Activated CD8-positive, alpha-beta T cell treated with anti-CD3 and anti-CD28 coated beads for 36 hours (primary cell): Measurements from ENCODE around the gene POLR3B. TPM values are rescaled to one million over a fixed set of nuclear protein-coding genes. Genes with fewer than 3 reads are reported as not detected.

Experiments
- ATAC-seq: fragments of 200-7000 bp; cut with Tn5 transposase; one replicate; pipeline ENCODE4 v1.10.0; 2021; ENCODE audit warnings: mild to moderate bottlenecking, moderate library complexity
- CTCF ChIA-PET: fragments of 350-600 bp; sonication (Branson Sonifier 250); formaldehyde crosslinking; loops from one replicate; lab custom pipeline; 2021; ENCODE audit warnings: antibody characterized with exemption; lab: Charles Lee
- POLR2A ChIA-PET: fragments of 350-600 bp; sonication (Branson Sonifier 250); formaldehyde crosslinking; loops from one replicate; lab custom pipeline; 2021; ENCODE audit warnings: antibody characterized with exemption; lab: Charles Lee
- DNase-seq: peaks from one replicate; pipeline ENCODE4 v3.0.0-alpha.2; 2020
- H3K27ac Mint-ChIP-seq: one replicate; pipeline ENCODE4 v1.8.0; 2021; ENCODE audit warnings: mild to moderate bottlenecking, mixed read lengths
- H3K27me3 Mint-ChIP-seq: one replicate; pipeline ENCODE4 v1.8.0; 2021; ENCODE audit warnings: mixed read lengths
- H3K36me3 Mint-ChIP-seq: one replicate; pipeline ENCODE4 v1.8.0; 2021; ENCODE audit warnings: low read depth, mixed read lengths
- H3K4me1 Mint-ChIP-seq: one replicate; pipeline ENCODE4 v1.8.0; 2021; ENCODE audit warnings: low read depth, mixed read lengths
- H3K4me3 Mint-ChIP-seq: one replicate; pipeline ENCODE4 v1.8.0; 2021; ENCODE audit warnings: mild to moderate bottlenecking, moderate library complexity, mixed read lengths
- H3K9me3 Mint-ChIP-seq: one replicate; pipeline ENCODE4 v1.8.0; 2021; ENCODE audit warnings: mixed read lengths
- CTCF ChIP-seq: fragments of 200-600 bp; IDR thresholded peaks from one replicate; pipeline ENCODE4 v1.8.0; 2022; ENCODE audit warnings: antibody characterized with exemption, mild to moderate bottlenecking
- intact Hi-C: fragments of 100-400 bp; cut with micrococcal nuclease; formaldehyde crosslinking; loops from one replicate; pipeline ENCODE4 v1.10.0; 2022
- total RNA-seq, 2 experiments: library from RNA; stranded (reverse); gene quantifications; one replicate each; pipeline ENCODE4 v1.2.3, GENCODE V29; 2021

The POLR3B gene
- total RNA-seq, 2 experiments from 2014 or later, result 8.3 to 9.5 TPM

DNA sequence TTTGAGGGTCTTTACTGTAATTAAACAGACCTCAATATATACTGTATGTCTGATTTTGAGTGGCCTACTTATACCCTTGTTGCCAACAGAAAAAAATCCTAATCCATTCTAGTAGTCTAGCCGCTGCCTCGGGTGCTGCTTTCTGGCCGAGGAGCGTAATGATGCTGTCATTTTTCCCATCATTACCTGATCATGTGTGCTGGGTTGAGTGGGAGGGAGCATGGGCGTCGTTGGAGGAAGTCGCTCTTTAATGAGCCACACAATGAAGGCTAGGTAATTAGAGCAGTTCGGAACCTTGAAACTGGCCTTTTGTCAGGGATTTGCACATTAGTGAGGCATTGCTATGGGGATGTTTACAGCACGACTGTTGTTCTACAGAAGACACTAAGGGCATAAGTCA lies 149.1 kb downstream of the POLR3B start:
- Mint-ChIP-seq H3K27me3 (no peaks in the 10 kb centered on the region), H3K4me1 (no peaks in the 10 kb centered on the region), H3K36me3 (peaks cover 22% of the 10 kb centered on the region), H3K27ac (no peak overlapping the region), H3K4me3 (no peak overlapping the region), H3K9me3 (no peaks in the 10 kb centered on the region)
- ChIA-PET CTCF (no interaction called here), POLR2A (no interaction called here)
- ATAC-seq (no peak), DNase-seq (no peak)
- intact Hi-C loops, result no loop called here
- TF ChIP-seq CTCF, result no peak

- no peak for DNase-seq
- Mint-ChIP-seq H3K27me3 (no peaks in the 10 kb centered on the region), H3K4me1 (no peaks in the 10 kb centered on the region), H3K4me3 (no peak overlapping the region), H3K36me3 (peaks cover 22% of the 10 kb centered on the region), H3K27ac (no peak overlapping the region), H3K9me3 (peaks cover 2% of the 10 kb centered on the region)
- intact Hi-C loops, result no loop called here
- ATAC-seq, result no peak
- ChIA-PET POLR2A (no interaction called here), CTCF (no interaction called here)
- no peak for TF ChIP-seq CTCF
Measured at GRCh38 chr12:106508966-106509365, 151.4 kb downstream of the POLR3B start.

DNA sequence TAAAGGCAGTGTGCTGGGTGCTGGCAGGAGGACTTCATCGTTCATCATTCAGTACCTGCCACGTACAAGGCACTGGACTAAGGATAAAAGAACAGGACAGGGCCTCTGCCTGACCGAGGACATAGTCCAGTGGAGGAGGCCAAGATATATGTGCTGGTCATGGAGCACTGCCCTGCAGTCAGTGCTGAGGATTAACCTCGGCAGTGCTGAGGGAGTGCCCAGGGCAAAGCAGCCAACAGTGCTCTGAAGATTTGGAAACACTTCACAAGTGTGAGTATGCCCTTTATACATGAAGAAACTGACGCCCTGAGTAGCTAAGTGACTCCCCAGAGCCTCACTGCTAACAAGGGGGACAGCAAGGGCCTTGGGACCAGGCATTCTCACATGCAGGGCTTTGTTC lies 153.8 kb downstream of the POLR3B start:
- POLR2A ChIA-PET, result interaction anchor here (0.6 kb wide), 1 partner anchor 17 kb away, joined by 3 read pairs; no protein-coding TSS in a partner anchor
- intact Hi-C loops, result no loop called here
- peaks cover 2% of the 10 kb centered on the region for H3K9me3 Mint-ChIP-seq
- no peak overlapping the region for H3K27ac Mint-ChIP-seq
- no peak for TF ChIP-seq CTCF
- H3K27me3 Mint-ChIP-seq, result no peaks in the 10 kb centered on the region
- DNase-seq (no peak), ATAC-seq (no peak)
- CTCF ChIA-PET, result no interaction called here
- H3K36me3 Mint-ChIP-seq, result peaks cover 20% of the 10 kb centered on the region
- no peaks in the 10 kb centered on the region for H3K4me1 Mint-ChIP-seq
- no peak overlapping the region for H3K4me3 Mint-ChIP-seq

GRCh38 chr12:106517314-106517713 lies 159.8 kb downstream of the POLR3B start:
- no peaks in the 10 kb centered on the region for H3K36me3 Mint-ChIP-seq
- peaks cover 2% of the 10 kb centered on the region for H3K9me3 Mint-ChIP-seq
- H3K4me3 Mint-ChIP-seq, result no peak overlapping the region
- ATAC-seq, result no peak
- TF ChIP-seq CTCF, result no peak
- no peaks in the 10 kb centered on the region for H3K4me1 Mint-ChIP-seq
- peaks cover 7% of the 10 kb centered on the region for H3K27me3 Mint-ChIP-seq
- no peak overlapping the region for H3K27ac Mint-ChIP-seq
- DNase-seq, result no peak
- POLR2A ChIA-PET, result no interaction called here
- CTCF ChIA-PET, result no interaction called here
- intact Hi-C loops, result no loop called here

- CTCF ChIA-PET, result no interaction called here
- no peaks in the 10 kb centered on the region for H3K9me3 Mint-ChIP-seq
- H3K4me1 Mint-ChIP-seq, result no peaks in the 10 kb centered on the region
- H3K4me3 Mint-ChIP-seq, result no peak overlapping the region
- no peak for TF ChIP-seq CTCF
- intact Hi-C loops, result no loop called here
- POLR2A ChIA-PET, result no interaction called here
- no peak for ATAC-seq
- no peaks in the 10 kb centered on the region for H3K36me3 Mint-ChIP-seq
- no peak overlapping the region for H3K27ac Mint-ChIP-seq
- no peak for DNase-seq
- H3K27me3 Mint-ChIP-seq, result peaks cover 10% of the 10 kb centered on the region
Measured at GRCh38 chr12:106519607-106520021, 162.1 kb downstream of the POLR3B start.
